Stimulated activated CD8-positive, alpha-beta memory T cell treated with anti-CD3 and anti-CD28 coated beads, Interleukin-15, amount 100 ng/mL, for 24 hours (primary cell): ENCODE measurements around the gene SGCA.

ENCODE experiments used
- DNase-seq: peaks from one replicate; pipeline ENCODE4 v3.0.0-alpha.2; 2020; ENCODE audit warnings: low read depth

The SGCA gene

DNA sequence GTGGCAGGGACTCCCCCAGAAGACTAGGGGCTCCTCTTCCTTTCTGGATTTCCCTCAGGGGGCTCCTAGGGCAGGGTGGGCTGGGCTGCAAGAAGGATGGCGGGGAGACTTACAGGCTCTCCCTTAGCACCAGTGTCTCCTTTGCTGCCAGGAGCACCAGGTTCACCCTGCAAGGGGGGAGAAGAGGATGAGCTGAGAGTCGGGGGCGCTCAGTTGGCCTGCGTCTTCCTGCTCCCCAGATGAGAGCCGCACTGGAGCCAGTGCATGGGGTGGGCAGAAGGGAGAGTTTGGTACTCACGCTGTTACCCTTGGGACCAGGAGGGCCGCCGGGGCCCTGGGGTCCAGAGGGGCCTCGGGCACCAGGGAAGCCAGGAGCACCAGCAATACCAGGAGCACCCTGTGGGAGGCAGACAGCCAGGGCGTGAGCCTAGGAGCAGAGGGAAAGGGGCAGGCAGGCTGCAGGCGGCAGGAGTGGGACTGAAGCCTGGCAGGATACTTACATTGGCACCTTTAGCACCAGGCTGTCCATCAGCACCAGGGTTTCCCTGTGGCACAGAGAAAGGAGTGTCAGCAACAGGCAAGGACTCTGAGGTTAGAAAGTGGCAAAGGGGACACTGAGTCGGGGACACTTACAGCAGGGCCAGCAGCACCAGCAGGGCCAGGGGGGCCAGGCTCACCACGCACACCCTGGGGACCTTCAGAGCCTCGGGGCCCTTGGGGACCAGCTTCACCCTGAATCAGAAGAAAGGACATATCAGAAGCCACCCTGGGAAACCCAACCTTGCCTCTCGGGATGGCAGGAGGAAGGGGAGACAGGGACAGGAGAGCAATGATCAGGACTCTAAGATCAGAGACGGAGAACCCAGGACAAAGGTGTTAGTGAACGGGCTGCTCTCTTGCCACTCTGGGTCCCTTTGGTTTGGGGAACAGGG lies 29.4 kb downstream of the SGCA start:
- no peak for DNase-seq

DNA sequence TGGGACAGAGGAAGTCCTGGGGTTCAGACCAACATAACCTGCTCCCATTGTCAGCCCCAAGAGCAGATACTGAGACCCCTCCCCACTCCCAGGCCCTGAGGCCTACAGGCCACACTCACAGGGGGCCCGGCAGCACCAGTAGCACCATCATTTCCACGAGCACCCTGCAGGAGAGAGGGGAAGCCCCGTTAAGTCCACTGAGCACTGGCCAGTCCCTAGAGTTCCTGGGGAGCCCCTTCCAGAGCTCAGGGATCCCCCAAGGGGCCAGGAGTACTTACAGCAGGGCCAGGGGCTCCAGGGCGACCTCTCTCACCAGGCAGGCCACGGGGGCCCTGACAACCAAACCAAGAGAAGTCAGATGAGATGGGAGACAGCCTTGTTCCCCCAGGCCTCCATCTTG lies 30.2 kb downstream of the SGCA start:
- DNase-seq, result no peak

DNA sequence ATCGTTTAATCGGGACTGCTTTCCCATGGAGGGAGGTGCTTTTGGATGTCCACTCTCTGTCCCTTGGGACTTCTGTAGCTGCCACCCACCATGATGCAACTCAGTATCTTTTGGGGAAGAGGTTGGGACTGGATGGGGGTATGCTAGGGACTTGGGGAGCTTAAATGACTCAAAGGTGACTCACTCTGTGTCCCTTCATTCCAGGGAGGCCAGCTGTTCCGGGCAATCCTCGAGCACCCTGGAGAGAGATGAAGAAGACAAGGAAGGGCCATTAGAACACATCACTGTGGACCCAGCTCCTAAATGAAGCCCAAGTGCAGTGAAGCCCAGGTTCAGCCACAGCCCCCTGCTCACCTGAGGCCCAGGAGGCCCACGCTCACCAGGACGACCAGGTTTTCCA lies 31.0 kb downstream of the SGCA start:
- DNase-seq, result no peak

DNA sequence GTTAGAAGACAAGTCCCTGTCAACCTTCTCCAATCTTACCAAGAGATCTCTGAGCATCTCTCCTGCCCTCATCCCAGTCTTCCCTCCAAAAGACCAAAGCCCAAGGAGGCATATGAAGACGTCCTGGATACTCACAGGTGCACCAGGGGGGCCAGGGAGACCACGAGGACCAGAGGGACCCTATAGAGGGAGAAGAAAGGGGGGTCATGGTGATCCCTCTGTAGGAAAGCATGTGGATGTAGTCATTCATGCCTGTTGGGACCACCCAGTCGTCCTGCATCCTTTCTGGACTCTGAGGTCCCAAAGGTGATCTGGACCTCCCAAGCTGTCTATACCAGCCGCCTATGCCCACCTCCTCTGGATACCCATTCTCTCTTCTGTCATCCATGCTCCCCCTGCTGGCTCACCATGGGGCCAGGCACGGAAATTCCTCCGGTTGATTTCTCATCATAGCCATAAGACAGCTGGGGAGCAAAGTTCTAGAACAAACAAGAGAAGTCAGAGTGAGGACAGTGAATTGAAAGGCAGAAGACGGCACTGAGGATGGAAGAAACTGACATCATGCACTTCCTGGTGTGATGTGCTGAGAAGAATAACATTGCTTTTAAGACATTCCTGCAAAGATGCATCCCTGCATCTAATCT lies 32.3 kb downstream of the SGCA start:
- no peak for DNase-seq

DNA sequence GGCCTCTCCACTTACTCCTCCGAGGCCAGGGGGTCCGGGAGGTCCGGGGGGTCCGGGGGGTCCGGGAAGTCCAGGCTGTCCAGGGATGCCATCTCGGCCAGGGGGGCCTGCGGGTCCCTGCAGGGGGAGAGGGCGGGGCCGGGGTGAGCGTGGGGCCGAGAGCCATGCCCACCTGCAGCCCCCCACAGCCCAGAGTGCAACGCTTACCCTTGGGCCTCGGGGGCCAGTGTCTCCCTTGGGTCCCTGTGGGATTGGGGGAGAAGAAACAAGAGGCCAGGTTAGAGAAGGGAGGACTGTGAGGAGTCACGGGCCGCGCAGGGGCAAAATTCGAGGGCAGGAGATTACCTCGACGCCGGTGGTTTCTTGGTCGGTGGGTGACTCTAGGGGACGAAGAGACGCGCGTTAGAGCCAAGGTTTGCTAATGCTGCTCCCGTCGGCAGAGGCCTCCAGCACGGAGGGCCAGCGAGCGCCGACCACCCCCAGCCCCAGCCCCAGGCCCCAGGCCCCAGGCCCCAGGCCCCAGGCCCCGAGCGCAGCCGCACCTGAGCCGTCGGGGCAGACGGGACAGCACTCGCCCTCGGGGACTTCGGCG lies 33.5 kb downstream of the SGCA start:
- DNase-seq, result no peak

DNA sequence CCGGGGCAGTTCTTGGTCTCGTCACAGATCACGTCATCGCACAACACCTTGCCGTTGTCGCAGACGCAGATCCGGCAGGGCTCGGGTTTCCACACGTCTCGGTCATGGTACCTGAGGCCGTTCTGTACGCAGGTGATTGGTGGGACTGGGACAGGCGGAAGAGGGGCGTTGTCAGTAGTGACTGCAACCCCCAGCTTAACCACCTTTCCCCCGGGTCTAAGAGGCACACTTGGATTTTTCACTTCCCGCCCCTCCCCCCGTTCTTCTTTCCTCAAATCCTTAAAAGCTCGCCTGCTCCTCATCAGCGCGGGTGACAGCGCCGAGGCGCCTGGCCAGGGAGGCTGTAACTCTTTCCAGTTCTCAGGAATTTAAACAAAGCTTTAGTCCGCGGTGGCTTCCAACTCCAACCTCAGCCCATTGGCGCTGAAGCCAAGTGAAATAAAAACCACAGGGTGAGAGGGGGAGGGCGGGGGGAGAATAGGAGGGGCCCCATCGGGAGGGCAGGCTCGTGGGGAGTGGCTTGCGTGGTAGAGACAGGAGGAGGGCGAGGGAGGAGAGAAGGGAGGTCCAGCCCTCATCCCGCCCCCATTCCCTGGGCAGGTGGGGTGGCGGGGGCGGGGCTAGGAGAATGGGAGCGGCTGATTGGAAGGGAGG lies 34.1 kb downstream of the SGCA start:
- peak; percentile 13 for DNase-seq

DNA sequence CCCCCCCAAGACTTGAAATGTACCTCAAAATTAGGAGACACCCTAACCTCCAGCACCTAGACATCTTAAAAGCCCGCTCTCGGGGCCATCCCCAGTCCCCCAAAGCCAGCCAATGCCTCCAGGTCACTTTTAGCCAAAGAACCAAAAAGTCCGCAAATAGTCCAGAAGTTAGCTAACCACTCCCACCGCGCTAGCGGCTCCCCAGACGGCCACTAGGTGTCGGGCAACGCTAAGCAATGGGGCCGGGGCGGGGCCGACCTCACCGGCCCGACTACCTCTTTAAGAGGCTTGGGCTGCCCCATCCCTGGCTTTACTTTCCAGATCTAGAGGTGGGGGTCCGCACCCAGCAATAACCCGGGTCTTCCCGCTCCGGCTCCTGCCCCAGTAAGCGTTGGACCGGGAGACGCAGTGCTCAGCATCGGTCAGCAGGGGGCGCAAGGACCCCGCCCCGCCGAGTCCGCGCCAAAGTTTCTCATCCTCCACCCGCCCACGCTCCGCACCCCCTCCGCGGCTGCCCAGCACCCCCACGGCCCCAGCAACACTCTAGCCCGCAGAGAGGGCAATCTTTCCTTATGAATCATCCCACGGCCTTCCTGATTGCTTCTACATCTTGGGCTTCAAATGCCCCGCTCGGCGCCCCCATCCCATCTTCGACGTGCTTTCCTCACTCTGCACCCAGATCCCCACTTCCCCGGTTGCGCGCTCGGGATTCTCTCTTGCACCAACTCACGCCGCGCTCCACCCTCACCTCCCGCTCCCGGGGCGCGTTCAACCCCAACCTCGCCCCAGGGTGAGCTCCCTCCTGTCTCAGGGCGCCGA lies 34.9 kb downstream of the SGCA start:
- DNase-seq, result peak; percentile 52

DNA sequence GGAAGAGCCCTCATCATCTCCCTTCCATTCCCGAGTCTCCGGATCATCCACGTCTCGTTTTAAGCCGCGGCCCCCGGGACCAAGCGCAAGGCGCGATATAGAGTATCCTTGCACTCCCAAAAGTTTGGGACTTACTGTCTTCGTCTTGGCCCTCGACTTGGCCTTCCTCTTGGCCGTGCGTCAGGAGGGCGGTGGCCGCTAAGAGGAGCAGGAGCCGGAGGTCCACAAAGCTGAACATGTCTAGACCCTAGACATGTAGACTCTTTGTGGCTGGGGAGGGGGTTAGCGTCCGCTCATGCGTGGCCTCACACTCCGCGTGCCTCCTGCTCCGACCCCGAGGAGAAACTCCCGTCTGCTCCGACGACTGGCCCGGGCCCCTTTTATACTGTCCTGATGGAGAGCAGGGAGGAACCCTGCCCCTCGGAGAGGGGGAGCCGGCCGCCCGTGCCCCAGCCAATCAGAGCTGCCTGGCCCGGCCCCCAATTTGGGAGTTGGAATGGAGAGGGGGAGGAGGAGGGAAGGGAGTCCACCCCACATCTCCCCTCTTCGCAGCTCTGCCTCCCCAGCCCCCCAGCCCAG lies 35.6 kb downstream of the SGCA start, which contains the start of gene COL1A1:
COL1A1 (minus strand) TSS at position 356 of the 579 bp plus-strand sequence; CDS start at position 238, 118 bp downstream.
- DNase-seq, result no peak

DNA sequence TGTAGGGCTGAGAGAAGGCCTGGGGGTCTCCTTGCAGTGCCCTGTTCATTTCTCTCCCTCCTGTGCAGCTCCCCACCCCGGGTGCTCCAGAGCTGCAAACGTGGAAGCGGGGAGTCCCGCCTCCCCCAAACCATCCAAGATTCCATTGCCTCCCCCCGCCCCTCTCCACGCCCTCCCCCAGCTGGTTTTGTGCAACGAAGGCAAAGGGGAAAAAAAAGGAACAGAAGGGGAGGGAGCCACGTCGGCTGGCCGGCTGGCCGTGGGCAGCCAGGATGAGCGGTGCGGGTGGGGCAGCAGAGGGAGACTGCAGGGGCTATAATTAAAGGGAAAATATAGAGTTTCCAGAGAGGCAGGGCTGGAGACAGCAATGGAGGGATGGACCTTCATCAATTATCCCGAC lies 37.3 kb downstream of the SGCA start:
- DNase-seq, result no peak

DNA sequence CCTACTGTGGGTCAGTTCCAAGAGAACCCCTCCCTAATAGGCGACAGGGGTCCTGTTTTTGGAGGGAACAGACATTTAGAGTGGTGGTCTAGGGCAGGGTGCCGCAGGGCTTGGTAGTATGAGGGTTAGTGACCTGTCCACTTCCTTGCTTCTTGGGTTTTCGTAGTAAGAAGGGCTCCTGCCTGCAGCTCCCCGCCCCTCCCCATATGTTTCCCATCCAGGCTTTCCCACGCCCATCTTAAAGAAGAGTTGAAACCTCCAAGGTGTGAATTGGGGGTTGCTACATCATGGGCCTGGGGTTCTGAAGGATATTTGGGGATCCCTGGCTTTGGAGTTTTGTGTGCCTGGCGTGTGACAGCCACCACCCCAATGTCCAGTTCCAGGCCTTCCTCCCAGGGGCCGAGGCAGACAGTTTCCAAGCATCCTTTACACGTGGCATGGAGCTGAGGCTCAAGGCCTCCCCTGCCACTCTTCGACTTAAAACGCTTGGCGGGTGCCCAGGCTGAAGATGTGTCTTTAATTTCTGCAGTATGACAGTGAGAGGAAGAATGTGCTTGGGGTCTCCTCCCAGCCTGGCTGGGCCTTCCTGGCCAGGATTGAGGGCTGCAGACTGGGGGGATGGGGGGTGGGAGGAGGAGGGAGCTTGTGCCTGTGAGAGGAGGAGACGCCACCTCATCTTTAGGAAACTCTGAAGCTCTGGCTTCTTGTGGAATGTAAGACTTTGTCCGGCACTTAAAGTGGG lies 38.0 kb downstream of the SGCA start:
- DNase-seq, result no peak

DNA sequence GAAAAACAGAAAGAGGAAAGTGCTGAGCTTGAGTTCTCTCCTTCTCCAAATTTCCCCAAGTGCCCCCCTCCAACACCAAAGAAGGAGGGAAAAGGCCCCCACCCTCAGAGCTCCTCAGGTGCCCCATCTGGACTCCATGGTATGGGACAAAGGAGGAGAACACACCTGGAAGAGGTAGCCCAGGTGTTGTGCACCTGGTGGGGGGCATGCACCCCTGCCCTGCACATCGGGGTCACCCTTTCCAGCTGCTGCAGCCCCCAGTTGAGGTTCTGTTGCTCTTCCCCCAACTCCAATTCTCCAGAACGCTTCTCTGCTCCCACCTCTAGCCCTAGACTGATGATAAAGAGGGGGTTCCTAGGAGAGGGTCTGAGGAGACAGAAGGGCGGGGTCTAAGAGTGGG lies 38.6 kb downstream of the SGCA start:
- DNase-seq, result no peak

DNA sequence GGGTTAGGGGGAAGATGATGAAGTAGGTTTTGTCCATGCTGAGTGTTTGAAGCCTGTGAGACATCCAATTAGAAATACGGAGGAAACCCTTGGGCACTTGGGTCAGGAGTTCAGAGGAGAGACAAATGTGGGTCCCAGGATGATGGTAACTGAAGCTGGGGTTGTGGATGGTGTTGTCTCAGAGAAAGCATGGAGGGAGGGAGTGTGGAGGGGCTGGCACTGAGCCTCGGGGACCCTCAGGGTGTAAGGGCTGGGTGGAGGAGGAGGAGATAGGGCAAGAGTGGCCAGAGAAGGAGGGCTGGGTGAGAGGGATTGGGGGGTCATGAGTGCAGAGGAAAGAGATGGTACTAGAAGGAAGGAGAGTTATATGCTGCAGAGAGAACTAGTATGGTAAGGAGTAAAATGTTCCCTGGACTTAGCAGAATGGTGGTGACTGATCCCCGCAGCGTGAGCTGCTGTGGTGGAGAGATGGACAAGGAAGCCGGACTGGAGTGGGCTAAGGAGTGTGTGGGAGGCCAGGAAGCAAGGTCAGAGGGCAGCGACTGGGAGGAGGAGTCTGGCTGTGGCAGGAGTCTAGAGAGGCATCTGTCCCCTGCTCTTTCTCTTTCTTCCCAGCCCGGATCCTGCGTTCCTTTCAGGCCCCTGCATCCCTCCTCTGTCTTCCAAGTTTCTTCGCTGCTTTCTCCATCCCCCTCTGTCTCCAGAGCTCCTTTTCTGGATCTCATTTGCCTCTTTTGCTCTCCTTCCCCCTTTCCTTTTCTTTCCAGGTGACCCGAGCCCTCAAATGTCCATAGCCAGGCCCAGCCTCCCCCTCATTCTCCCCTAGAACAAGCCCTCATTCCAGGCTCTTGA lies 39.5 kb downstream of the SGCA start:
- DNase-seq, result no peak

DNA sequence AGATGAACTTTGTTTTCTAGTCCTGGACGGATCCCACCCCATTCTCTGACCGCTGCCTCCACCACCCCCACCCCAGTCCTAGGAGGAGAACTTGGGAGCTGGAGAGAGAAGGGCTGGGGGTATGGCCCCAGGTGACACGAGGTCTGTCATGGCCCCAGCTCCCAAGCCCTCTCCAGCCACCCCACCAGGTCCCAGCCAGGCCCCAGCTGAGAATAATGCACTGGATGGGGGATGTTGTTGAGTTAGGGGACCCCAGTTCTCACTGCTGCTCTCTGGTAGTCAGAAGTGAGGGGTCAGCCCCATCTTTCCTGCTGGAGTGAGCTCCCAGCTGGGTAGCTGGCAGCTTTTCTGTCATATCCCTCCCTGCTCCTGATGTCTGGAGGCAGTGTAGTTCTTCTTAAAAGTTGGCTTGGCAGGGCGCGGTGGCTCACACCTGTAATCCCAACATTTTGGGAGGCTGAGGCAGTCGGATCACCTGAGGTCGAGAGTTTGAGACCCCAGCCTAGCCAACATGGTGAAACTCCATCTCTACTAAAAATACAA lies 40.2 kb downstream of the SGCA start:
- DNase-seq, result no peak

DNA sequence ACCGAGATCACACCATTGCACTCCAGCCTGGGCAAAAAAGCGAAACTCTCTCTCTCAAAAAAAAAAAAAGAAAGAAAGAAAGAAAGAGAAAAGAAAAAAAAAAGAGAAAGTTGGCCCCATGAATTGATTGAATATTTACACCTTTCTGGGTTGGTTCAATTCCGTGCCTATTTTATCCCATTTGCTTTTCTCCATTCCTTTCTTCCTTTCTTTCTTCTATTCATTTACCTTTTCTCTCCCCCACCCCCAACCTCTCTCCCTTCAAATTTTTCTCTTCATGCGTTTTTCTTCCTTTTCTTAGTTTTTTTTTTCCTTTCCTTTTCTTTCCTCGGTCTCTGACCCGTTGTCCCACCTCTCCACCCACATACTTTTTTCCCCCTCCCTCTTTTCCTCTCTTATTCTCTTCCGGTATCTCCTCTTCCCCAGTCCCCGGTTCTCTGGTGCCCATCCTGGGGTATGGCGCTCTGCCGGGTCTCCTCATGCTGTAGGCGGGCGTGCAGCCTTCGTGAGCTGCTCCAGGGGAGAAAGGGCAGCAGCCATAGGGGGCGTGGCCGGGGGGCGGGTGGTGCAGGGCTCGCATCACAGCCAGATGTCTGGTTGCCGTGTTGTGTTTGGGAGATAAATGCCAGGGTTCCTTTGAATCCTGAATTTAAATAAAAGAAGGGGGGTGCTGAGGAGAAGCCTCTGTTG lies 40.9 kb downstream of the SGCA start:
- DNase-seq, result no peak

DNA sequence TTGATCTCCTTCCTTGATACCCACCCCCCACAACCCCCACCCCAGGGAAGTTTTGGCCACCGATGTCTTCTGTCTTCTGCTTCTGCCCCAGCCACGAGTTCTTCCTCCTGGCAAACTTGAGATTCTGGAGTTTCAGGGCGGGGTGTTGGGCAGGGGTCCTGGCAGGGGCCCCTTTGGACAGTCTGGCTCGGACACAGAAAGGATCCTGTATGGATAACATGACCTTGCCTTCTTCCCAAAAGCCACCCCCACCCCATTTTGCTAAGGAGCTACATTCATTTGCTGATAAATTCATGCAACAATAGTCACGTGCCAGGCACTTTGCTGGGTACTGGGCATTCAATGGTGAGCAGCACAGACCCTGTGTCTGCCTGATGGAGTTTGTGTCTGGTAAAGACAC lies 41.5 kb downstream of the SGCA start:
- no peak for DNase-seq

DNA sequence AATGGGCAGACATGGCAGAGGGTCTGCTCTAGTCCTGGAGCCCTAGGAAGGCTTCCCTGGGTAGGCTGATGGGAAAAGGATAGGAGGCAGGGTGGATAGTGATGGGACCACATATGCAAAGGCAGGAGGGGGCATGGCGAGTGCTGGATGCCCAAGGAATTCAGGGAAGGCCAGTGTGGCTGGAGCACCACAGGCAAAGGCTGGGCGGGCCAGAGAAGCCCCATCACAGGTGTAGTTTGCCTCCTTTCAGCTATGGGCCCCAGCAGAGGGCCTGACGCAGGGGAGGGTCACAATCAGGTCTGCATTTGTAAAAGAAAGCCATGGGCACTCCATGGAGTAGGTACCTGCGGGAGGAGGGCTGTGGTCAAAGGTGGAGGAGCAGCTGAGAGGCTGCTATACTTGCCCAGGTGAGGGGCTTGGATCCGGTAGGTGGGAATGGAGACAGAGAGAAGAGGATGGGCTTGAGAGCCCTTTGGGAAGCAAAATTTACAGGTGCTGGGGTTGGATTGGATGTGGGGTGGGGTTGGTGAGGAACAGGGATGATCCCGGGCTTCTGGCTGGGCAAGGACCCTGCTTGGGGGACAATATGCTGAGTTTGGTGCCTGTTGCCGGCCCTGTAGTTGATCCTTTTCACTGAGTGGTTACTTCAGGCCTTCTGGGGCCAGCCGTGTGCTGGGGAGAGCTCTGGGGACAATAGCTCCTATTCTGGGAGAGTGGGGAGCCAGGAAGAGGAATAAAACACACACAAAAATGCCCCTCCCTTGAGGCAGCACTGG lies 42.2 kb downstream of the SGCA start:
- DNase-seq, result no peak

DNA sequence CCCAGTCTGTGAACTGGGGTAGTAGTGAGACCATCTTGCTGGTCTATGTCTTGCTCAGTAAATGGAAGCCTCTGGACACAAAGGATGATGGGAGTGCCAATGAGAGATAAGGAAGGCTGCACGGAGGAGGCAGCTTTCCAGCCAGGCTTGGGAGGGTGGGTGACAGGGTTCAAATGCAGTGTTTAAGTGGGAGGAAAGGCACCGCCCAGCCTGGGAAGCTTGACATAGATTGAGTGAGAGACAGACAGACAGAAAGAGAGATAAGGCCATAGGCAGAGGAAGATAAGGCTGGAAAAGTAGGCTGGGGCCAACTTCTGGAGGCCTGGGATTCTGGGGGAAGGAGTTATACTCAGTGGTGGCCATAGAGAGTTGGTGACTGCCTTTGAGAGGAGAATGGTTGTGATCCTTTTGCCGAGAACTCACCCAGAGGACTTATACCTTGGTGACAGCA lies 42.8 kb downstream of the SGCA start:
- no peak for DNase-seq

DNA sequence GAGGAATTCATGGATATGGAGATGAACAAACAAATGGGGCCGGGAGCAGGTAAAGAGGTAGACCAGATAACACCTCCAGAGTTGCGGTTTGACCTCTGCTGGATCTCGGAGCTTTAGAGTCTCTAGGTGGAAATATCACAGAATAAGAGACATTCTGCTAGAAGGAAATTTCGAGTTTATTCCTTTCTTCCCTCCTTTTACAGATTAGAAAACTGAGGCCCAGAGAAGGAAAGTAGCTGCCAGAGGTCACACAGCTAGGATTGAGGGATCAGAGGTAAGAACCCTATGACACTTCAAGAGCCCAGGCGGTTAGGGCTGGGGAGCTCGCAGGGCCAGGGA lies 43.3 kb downstream of the SGCA start:
- no peak for DNase-seq
